IMR-90 (cell line): ENCODE data around the gene XRCC5. TPM values are rescaled to one million over a fixed set of nuclear protein-coding genes. Genes with fewer than 3 reads are reported as not detected.

Experiments
- ATAC-seq: fragments of 200-7000 bp; cut with Tn5 transposase; 2 replicates; pipeline ENCODE4 v1.9.1; 2020; ENCODE audit warnings: low read depth, mild to moderate bottlenecking, moderate library complexity
- BruUV-seq: library from RNA; stranded (reverse); fragments of 400-500 nt; replicated peaks from 2 replicates; lab custom pipeline; 2021; lab: Mats Ljungman, UMichigan
- CTCF ChIA-PET: fragments of 300-600 bp; formaldehyde crosslinking; extraction: SDS; loops from one replicate; lab custom pipeline; 2021; ENCODE audit warnings: antibody characterized with exemption; lab: Yijun Ruan, JAX
- POLR2A ChIA-PET: fragments of 300-600 bp; sonication (Branson Sonifier 250); formaldehyde crosslinking; loops from one replicate; lab custom pipeline; 2022; ENCODE audit warnings: antibody characterized with exemption; ENCODE audit not compliant: unreplicated experiment; lab: Charles Lee
- DNase-seq: peaks from one replicate; pipeline ENCODE4 v3.0.0; 2013
- H2AFZ ChIP-seq: replicated peaks from 2 replicates; pipeline ENCODE3; 2013; ENCODE audit warnings: low read length, mild to moderate bottlenecking; ENCODE audit not compliant: poor library complexity
- H2AK5ac ChIP-seq: 2 replicates; pipeline ENCODE4 v1.6.1; 2013; ENCODE audit warnings: low read depth, low read length, inconsistent platforms
- H2AK9ac ChIP-seq: replicated peaks from 2 replicates; pipeline ENCODE3; 2013; ENCODE audit warnings: mild to moderate bottlenecking, low read depth, low read length, moderate library complexity; ENCODE audit not compliant: poor library complexity
- H2BK120ac ChIP-seq: 2 replicates; pipeline ENCODE4 v1.6.1; 2013; ENCODE audit warnings: low read depth, low read length, inconsistent platforms
- H2BK15ac ChIP-seq: 3 replicates; pipeline ENCODE4 v1.6.1; 2013; ENCODE audit warnings: low read depth, low read length, inconsistent platforms
- H2BK20ac ChIP-seq: 2 replicates; pipeline ENCODE4 v1.6.1; 2013; ENCODE audit warnings: low read depth, mild to moderate bottlenecking, inconsistent platforms, low read length, moderate library complexity
- H2BK5ac ChIP-seq: 2 replicates; pipeline ENCODE4 v1.6.1; 2013; ENCODE audit warnings: mild to moderate bottlenecking, low read depth, low read length, inconsistent platforms; ENCODE audit not compliant: poor library complexity, severe bottlenecking
- H3K14ac ChIP-seq: replicated peaks from 2 replicates; pipeline ENCODE4 v1.6.1; 2013; ENCODE audit warnings: low read depth, low read length, inconsistent platforms
- H3K18ac ChIP-seq: 2 replicates; pipeline ENCODE4 v1.6.1; 2013; ENCODE audit warnings: low read depth, low read length, control low read depth
- H3K23ac ChIP-seq: 2 replicates; pipeline ENCODE4 v1.6.1; 2013; ENCODE audit warnings: low read depth, low read length, inconsistent platforms
- H3K27ac ChIP-seq: 2 replicates; pipeline ENCODE4 v1.5.1; 2013; ENCODE audit warnings: mild to moderate bottlenecking, control low read depth, low read length; ENCODE audit not compliant: insufficient read depth
- H3K27me3 ChIP-seq: 2 replicates; pipeline ENCODE4 v1.6.1; 2013; ENCODE audit warnings: low read length; ENCODE audit not compliant: control insufficient read depth, insufficient read depth
- H3K36me3 ChIP-seq: 2 replicates; pipeline ENCODE4 v1.6.1; 2013; ENCODE audit warnings: low read length, mixed read lengths; ENCODE audit not compliant: control insufficient read depth, insufficient read depth
- H3K4ac ChIP-seq: 2 replicates; pipeline ENCODE4 v1.6.1; 2013; ENCODE audit warnings: low read depth, low read length, inconsistent platforms
- H3K4me1 ChIP-seq: 2 replicates; pipeline ENCODE4 v1.6.1; 2013; ENCODE audit warnings: low read length, mixed read lengths; ENCODE audit not compliant: control insufficient read depth, insufficient read depth
- H3K4me2 ChIP-seq: 2 replicates; pipeline ENCODE4 v1.6.1; 2013; ENCODE audit warnings: low read depth, mild to moderate bottlenecking, control low read depth, low read length, moderate library complexity
- H3K4me3 ChIP-seq: 2 replicates; pipeline ENCODE4 v1.5.1; 2013; ENCODE audit warnings: low read depth, mild to moderate bottlenecking, control low read depth, low read length, moderate library complexity; ENCODE audit not compliant: insufficient read depth
- H3K56ac ChIP-seq: 2 replicates; pipeline ENCODE4 v1.6.1; 2013; ENCODE audit warnings: low read length, inconsistent platforms; ENCODE audit not compliant: insufficient read depth; ENCODE audit errors: extremely low read depth
- H3K79me1 ChIP-seq, 2 experiments: 2 replicates each; pipeline ENCODE4 v1.6.1; 2013; ENCODE audit warnings: low read length in 2 of 2, inconsistent platforms in 1 of 2, low read depth in 1 of 2
- H3K9ac ChIP-seq: 2 replicates; pipeline ENCODE4 v1.6.1; 2013; ENCODE audit warnings: low read depth, low read length, control low read depth
- H3K9me1 ChIP-seq: 2 replicates; pipeline ENCODE4 v1.6.1; 2013; ENCODE audit warnings: low read length, inconsistent platforms; ENCODE audit not compliant: insufficient read depth
- H3K9me3 ChIP-seq: 2 replicates; pipeline ENCODE4 v1.6.1; 2013; ENCODE audit warnings: low read length; ENCODE audit not compliant: control insufficient read depth, insufficient read depth
- H4K20me1 ChIP-seq: 2 replicates; pipeline ENCODE4 v1.6.1; 2013; ENCODE audit warnings: low read length, inconsistent platforms; ENCODE audit not compliant: insufficient read depth
- H4K5ac ChIP-seq: 2 replicates; pipeline ENCODE4 v1.6.1; 2013; ENCODE audit warnings: mild to moderate bottlenecking, low read depth, low read length, control low read depth
- H4K8ac ChIP-seq, 2 experiments: 2 replicates each; pipeline ENCODE4 v1.6.1; 2013; ENCODE audit warnings: low read depth in 2 of 2, low read length in 2 of 2, control low read depth in 1 of 2, inconsistent platforms in 1 of 2
- H4K91ac ChIP-seq: 2 replicates; pipeline ENCODE4 v1.6.1; 2013; ENCODE audit warnings: low read depth, low read length, inconsistent platforms; ENCODE audit not compliant: insufficient read depth
- BHLHE40 ChIP-seq: fragments of 150-350 bp; IDR thresholded peaks from 2 replicates; pipeline ENCODE4 v1.6.1; 2016; ENCODE audit warnings: mild to moderate bottlenecking, low read depth, low read length
- MAFK ChIP-seq: IDR thresholded peaks from 2 replicates; pipeline ENCODE4 v1.6.1; 2012; ENCODE audit warnings: low read depth, low read length, improper control_type of control experiment
- MAZ ChIP-seq: IDR thresholded peaks from 2 replicates; pipeline ENCODE4 v1.6.1; 2012; ENCODE audit warnings: low read depth, mild to moderate bottlenecking, low read length, improper control_type of control experiment, moderate library complexity, borderline replicate concordance
- SMC3 ChIP-seq: fragments of 150-350 bp; IDR thresholded peaks from 2 replicates; pipeline ENCODE4 v1.6.1; 2016; ENCODE audit warnings: low read depth, mild to moderate bottlenecking, antibody characterized with exemption, low read length, moderate library complexity
- WGBS, 2 experiments: methylation state at CpG; one replicate each; pipeline versions ENCODE4 v1.1.5 to v1.1.7; 2013; ENCODE audit warnings: missing lambda C conversion rate in 2 of 2; ENCODE audit not compliant: insufficient read length in 1 of 2; ENCODE audit errors: extremely low coverage in 2 of 2; 5-methylcytosine and 5-hydroxymethylcytosine counted together
- dilution Hi-C: fragments of 300-500 bp; cut with HindIII; formaldehyde crosslinking; loops from one replicate; pipeline ENCODE4 v1.14.3; 2018; ENCODE audit warnings: low sequenced_read_pairs; ENCODE audit not compliant: unreplicated experiment
- in situ Hi-C: fragments of 300-500 bp; cut with MboI; formaldehyde crosslinking; loops from 3 replicates; pipeline ENCODE4 v1.14.3; 2019; ENCODE audit warnings: low sequenced_read_pairs, inconsistent platforms, mixed read lengths
- intact Hi-C: fragments of 100-400 bp; cut with micrococcal nuclease; formaldehyde crosslinking; loops from 2 replicates; pipeline ENCODE4 v1.10.0; 2022
- polyA plus RNA-seq, 3 experiments: library from polyadenylated mRNA; depleted of rRNA; stranded (reverse); fragments of >200 nt; gene quantifications; 2 replicates each; pipeline ENCODE4 v1.2.3, GENCODE V29; 2012; ENCODE audit warnings: low replicate concordance in 1 of 3
- total RNA-seq: library from RNA; depleted of rRNA; stranded (reverse); fragments of >200 nt; gene quantifications from 2 replicates; pipeline ENCODE4 v1.2.3, GENCODE V29; 2012

The XRCC5 gene
- total and polyA plus RNA-seq, 2 of the 4 experiments (the other 2 are of a cell fraction), result 144 to 509 TPM

DNA sequence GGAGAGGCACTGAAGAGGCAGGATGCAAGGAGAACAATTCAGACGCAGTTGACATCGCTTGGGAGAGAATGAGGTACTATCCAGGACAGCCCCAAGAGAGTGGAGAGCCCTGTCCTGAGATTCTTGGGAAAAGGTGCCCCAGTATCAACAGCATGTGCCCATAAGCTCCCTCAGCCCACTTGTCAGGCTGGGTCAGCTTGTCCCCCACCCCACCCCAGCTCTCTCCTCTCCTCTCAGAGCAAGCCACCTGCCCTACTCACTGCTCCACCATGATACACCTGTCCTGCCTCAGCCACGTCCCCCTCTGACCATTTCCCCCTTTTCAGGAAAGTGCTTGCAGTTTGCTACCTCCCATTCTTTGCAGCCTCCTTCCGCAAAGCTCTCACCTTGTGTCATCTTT lies 111.8 kb downstream of the XRCC5 start:
- H3K79me1 ChIP-seq, result peaks cover 0 to 17% of the 10 kb centered on the region in 2 experiments; a peak in 2 of 4 replicates
- no peak overlapping the region for H3K27ac ChIP-seq
- no peak overlapping the region for H3K23ac ChIP-seq
- H2AK5ac ChIP-seq, result peak overlapping the region; percentile 52
- H3K27me3 ChIP-seq, result no peaks in the 10 kb centered on the region
- peak overlapping the region; percentile 4 for H2AFZ ChIP-seq
- H3K56ac ChIP-seq, result no peak overlapping the region
- H3K36me3 ChIP-seq, result no peaks in the 10 kb centered on the region
- peaks cover 23% of the 10 kb centered on the region for H3K4me1 ChIP-seq
- CTCF ChIA-PET, result no interaction called here
- no peak overlapping the region for H3K18ac ChIP-seq
- H4K20me1 ChIP-seq, result peaks cover 5% of the 10 kb centered on the region; the same call in 1 of the 2 replicates
- DNase-seq (no peak), ATAC-seq (no peak)
- intact Hi-C loops (loop anchor here (5.0 kb wide), 1 partner anchor 446 kb away; no protein-coding TSS in a partner anchor), dilution Hi-C loops (no loop called here), in situ Hi-C loops (loop anchor here (10.0 to 25.0 kb wide), 2 partner anchors 191 to 444 kb away; partner anchors contain the start of gene SMARCAL1)
- no peak overlapping the region; a peak in 1 of 4 replicates for H4K8ac ChIP-seq
- no peak overlapping the region for H4K5ac ChIP-seq
- 94% methylated on average over 3 of the region's 4 CpGs; no CpG with 5 or more reads in 1 of the 2 experiments for WGBS, 2 experiments
- H3K9ac ChIP-seq, result no peak overlapping the region
- peak overlapping the region; percentile 24 for H3K4ac ChIP-seq
- peaks cover 36% of the 10 kb centered on the region for H3K9me1 ChIP-seq
- peak overlapping the region; percentile 16; the same call in 1 of the 2 replicates for H3K14ac ChIP-seq
- TF ChIP-seq BHLHE40 (no peak), SMC3 (no peak), MAFK (no peak), MAZ (no peak)
- no peak overlapping the region for H2BK5ac ChIP-seq
- POLR2A ChIA-PET, result no interaction called here
- H4K91ac ChIP-seq, result peak overlapping the region; percentile 43; the same call in 1 of the 2 replicates
- BruUV-seq, result no TSS peak
- H2BK120ac ChIP-seq, result peak overlapping the region; percentile 45; the same call in 1 of the 2 replicates
- no peak overlapping the region for H2BK15ac ChIP-seq
- H3K4me3 ChIP-seq, result no peak overlapping the region
- H2AK9ac ChIP-seq, result peak overlapping the region; percentile 26
- H3K4me2 ChIP-seq, result no peak overlapping the region
- H2BK20ac ChIP-seq, result peak overlapping the region; percentile 15; the same call in 1 of the 2 replicates
- no peaks in the 10 kb centered on the region for H3K9me3 ChIP-seq
